ENCODE measurements around the gene DDR2. TPM values are rescaled to one million over a fixed set of nuclear protein-coding genes. Genes with fewer than 3 reads are reported as not detected.

Gene DDR2
- total and polyA plus RNA-seq, 2 of the 4 experiments (the other 2 are of a cell fraction) = 66.1 to 245 TPM

DNA sequence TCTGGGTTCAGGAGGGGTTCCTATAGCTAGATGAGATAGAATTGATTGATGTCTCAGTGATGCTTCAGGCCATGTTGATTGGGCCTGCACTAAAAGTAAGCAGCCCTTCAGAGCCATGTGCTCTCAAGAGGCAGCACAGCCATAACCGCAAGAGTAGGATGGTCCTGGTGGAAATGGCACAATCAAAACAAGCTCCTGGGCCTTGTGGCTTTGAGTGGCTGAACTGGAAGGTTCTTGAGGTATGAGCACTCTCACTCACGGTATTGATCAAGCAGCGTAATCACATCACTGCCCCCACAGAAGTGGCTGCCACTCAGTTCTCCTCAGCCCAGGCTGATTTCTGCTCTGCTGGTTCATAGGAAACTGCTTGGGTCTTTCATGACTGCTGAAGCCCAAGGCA is 76.0 kb downstream of the DDR2 start:
- intact Hi-C loops (cut with micrococcal nuclease) = no loop called here
- Histone ChIP-seq H4K20me1 (ENCODE audit: insufficient read depth, low read length) (peaks cover 75% of the 10 kb centered on the region; the same call in 1 of the 2 replicates), H3K9ac (ENCODE audit: low read depth, low read length) (no peak overlapping the region), H4K5ac (ENCODE audit: low read depth, low read length) (peak overlapping the region; percentile 37; the same call in 1 of the 2 replicates), H3K9me3 (ENCODE audit: control insufficient read depth, insufficient read depth, low read length) (no peaks in the 10 kb centered on the region), H2AFZ (replicated peaks; ENCODE audit: low read length, poor library complexity) (no peak overlapping the region), H3K27ac (ENCODE audit: insufficient read depth, low read length) (peak overlapping the region; percentile 23; the same call in 1 of the 2 replicates), H3K18ac (ENCODE audit: low read depth, low read length) (peak overlapping the region; percentile 15; the same call in 1 of the 2 replicates), H4K8ac (ENCODE audit: low read depth in 2 of 2, low read length in 2 of 2) (no peak overlapping the region), H3K4me3 (ENCODE audit: insufficient read depth, low read depth, low read length) (no peak overlapping the region), H3K27me3 (ENCODE audit: control insufficient read depth, insufficient read depth, low read length) (no peaks in the 10 kb centered on the region), H2BK20ac (ENCODE audit: low read depth, low read length) (no peak overlapping the region), H2AK9ac (replicated peaks; ENCODE audit: low read depth, low read length, poor library complexity) (no peak overlapping the region), H2BK15ac (ENCODE audit: low read depth, low read length) (no peak overlapping the region), H3K4me1 (ENCODE audit: control insufficient read depth, insufficient read depth, low read length) (peaks cover 28% of the 10 kb centered on the region), H2BK120ac (ENCODE audit: low read depth, low read length) (no peak overlapping the region), H3K14ac (replicated peaks; ENCODE audit: low read depth, low read length) (no peak overlapping the region; the same call in 1 of the 2 replicates), H3K79me1 (ENCODE audit: low read depth in 1 of 2, low read length in 2 of 2) (peaks cover 75 to 93% of the 10 kb centered on the region in 2 experiments), H2AK5ac (ENCODE audit: low read depth, low read length) (no peak overlapping the region), H4K91ac (ENCODE audit: insufficient read depth, low read depth, low read length) (no peak overlapping the region), H3K9me1 (ENCODE audit: insufficient read depth, low read length) (peaks cover 54% of the 10 kb centered on the region), H3K4me2 (ENCODE audit: low read depth, low read length) (no peak overlapping the region), H3K4ac (ENCODE audit: low read depth, low read length) (no peak overlapping the region), H3K56ac (ENCODE audit: extremely low read depth, insufficient read depth, low read length) (no peak overlapping the region), H2BK5ac (ENCODE audit: low read depth, low read length, poor library complexity, severe bottlenecking) (no peak overlapping the region), H3K36me3 (ENCODE audit: control insufficient read depth, insufficient read depth, low read length) (peaks cover 35% of the 10 kb centered on the region), H3K23ac (ENCODE audit: low read depth, low read length) (peak overlapping the region; percentile 12; the same call in 1 of the 2 replicates)
- no TSS peak for BruUV-seq (replicated peaks)
- POLR2A ChIA-PET (ENCODE audit: unreplicated experiment) = no interaction called here
- dilution Hi-C loops (cut with HindIII; ENCODE audit: low sequenced_read_pairs, unreplicated experiment) = no loop called here
- CTCF ChIA-PET = no interaction called here
- ATAC-seq (ENCODE audit: low read depth) (no peak), DNase-seq (no peak)
- in situ Hi-C loops (cut with MboI; ENCODE audit: low sequenced_read_pairs) = no loop called here
- TF ChIP-seq POLR2A (IDR thresholded peaks at IDR 0.05; ENCODE audit: low read depth, low read length) (no peak), MAZ (IDR thresholded peaks at IDR 0.05; ENCODE audit: borderline replicate concordance, low read depth, low read length) (no peak), CHD1 (IDR thresholded peaks at IDR 0.05; ENCODE audit: low read depth, low read length) (no peak), BHLHE40 (IDR thresholded peaks at IDR 0.05; ENCODE audit: low read depth, low read length) (no peak), SMC3 (IDR thresholded peaks at IDR 0.05; ENCODE audit: low read depth, low read length) (no peak), RAD21 (IDR thresholded peaks at IDR 0.05; ENCODE audit: low read length) (no peak), CEBPB (IDR thresholded peaks at IDR 0.05; ENCODE audit: low read depth, low read length) (no peak), MAFK (IDR thresholded peaks at IDR 0.05; ENCODE audit: low read depth, low read length) (no peak), RCOR1 (IDR thresholded peaks at IDR 0.05; ENCODE audit: insufficient replicate concordance, low read length) (no peak), MXI1 (IDR thresholded peaks at IDR 0.05; ENCODE audit: borderline replicate concordance, low read depth, low read length) (no peak), NFE2L2 (IDR thresholded peaks at IDR 0.05; ENCODE audit: low read depth, low read length) (no peak)
- TF ChIP-seq, protein P1, sequence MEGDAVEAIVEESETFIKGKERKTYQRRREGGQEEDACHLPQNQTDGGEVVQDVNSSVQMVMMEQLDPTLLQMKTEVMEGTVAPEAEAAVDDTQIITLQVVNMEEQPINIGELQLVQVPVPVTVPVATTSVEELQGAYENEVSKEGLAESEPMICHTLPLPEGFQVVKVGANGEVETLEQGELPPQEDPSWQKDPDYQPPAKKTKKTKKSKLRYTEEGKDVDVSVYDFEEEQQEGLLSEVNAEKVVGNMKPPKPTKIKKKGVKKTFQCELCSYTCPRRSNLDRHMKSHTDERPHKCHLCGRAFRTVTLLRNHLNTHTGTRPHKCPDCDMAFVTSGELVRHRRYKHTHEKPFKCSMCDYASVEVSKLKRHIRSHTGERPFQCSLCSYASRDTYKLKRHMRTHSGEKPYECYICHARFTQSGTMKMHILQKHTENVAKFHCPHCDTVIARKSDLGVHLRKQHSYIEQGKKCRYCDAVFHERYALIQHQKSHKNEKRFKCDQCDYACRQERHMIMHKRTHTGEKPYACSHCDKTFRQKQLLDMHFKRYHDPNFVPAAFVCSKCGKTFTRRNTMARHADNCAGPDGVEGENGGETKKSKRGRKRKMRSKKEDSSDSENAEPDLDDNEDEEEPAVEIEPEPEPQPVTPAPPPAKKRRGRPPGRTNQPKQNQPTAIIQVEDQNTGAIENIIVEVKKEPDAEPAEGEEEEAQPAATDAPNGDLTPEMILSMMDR (conservative IDR thresholded peaks at IDR 0.05; ENCODE audit: low read depth, low read length) = no peak
- TF ChIP-seq, protein P2, sequence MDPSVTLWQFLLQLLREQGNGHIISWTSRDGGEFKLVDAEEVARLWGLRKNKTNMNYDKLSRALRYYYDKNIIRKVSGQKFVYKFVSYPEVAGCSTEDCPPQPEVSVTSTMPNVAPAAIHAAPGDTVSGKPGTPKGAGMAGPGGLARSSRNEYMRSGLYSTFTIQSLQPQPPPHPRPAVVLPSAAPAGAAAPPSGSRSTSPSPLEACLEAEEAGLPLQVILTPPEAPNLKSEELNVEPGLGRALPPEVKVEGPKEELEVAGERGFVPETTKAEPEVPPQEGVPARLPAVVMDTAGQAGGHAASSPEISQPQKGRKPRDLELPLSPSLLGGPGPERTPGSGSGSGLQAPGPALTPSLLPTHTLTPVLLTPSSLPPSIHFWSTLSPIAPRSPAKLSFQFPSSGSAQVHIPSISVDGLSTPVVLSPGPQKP (IDR thresholded peaks at IDR 0.05; ENCODE audit: borderline replicate concordance, low read depth, low read length) = no peak
- TF ChIP-seq, protein P3, sequence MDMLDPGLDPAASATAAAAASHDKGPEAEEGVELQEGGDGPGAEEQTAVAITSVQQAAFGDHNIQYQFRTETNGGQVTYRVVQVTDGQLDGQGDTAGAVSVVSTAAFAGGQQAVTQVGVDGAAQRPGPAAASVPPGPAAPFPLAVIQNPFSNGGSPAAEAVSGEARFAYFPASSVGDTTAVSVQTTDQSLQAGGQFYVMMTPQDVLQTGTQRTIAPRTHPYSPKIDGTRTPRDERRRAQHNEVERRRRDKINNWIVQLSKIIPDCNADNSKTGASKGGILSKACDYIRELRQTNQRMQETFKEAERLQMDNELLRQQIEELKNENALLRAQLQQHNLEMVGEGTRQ (IDR thresholded peaks at IDR 0.05; ENCODE audit: low read depth, low read length) = no peak
- 67% methylated on average over 2 of the region's 3 CpGs; no CpG with 5 or more reads in 1 of the 2 experiments for whole genome bisulfite sequencing, 2 experiments (ENCODE audit: extremely low coverage in 2 of 2, insufficient read length in 1 of 2)

Measured in IMR-90 (cell line).